Stimulated activated CD4-positive, alpha-beta T cell treated with anti-CD3 and anti-CD28 coated beads, Interleukin-15, amount 100 ng/mL, for 48 hours (primary cell): ENCODE data around the gene LYSMD1.
A peak's percentile ranks its signal among the peaks of the same experiment; 100 is the strongest.

Experiments used
- DNase-seq, 2 donors: peaks; one replicate each; pipeline ENCODE4 v3.0.0-alpha.2; 2020; ENCODE audit warnings: low read depth in 2 of 2

LYSMD1 gene

GRCh38 chr1:151175863-151176262 is 10.2 kb upstream of the LYSMD1 start, which contains the start of gene TMOD4:
Gene TMOD4 (minus strand): TSS chr1:151175981. CDS start chr1:151174875, 1,106 bp downstream.
- no peak for DNase-seq

- DNase-seq: no peak
These were observed 9.5 kb upstream of the LYSMD1 start for GRCh38 chr1:151175041-151175741.

GRCh38 chr1:151171190-151171589 is 5.5 kb upstream of the LYSMD1 start:
- DNase-seq: no peak

- DNase-seq: no peak
These were observed 1.4 kb upstream of the LYSMD1 start for GRCh38 chr1:151167116-151167515.

- no peak for DNase-seq
These were observed 829 bp upstream of the LYSMD1 start for GRCh38 chr1:151166505-151166956.

- DNase-seq: no peak
These were observed 393 bp downstream of the LYSMD1 start for GRCh38 chr1:151165281-151165737.

GRCh38 chr1:151164732-151165280 is 896 bp downstream of the LYSMD1 start:
- no peak for DNase-seq

- DNase-seq: no peak
These were observed 6.3 kb downstream of the LYSMD1 start for GRCh38 chr1:151159373-151159772.

GRCh38 chr1:151158751-151159251 is 6.9 kb downstream of the LYSMD1 start:
- DNase-seq: no peak

GRCh38 chr1:151158326-151158725 is 7.4 kb downstream of the LYSMD1 start:
- DNase-seq: peak in 1 of 2 donors; percentile 60

- DNase-seq: peak; percentile 42 to 48
These were observed 8.6 kb downstream of the LYSMD1 start for GRCh38 chr1:151157067-151157531.

GRCh38 chr1:151156515-151156819 is 9.2 kb downstream of the LYSMD1 start, which contains the start of gene TNFAIP8L2:
Gene TNFAIP8L2 (plus strand): TSS chr1:151156649. CDS start chr1:151158698, 2,049 bp downstream.
- peak; percentile 64 to 81 for DNase-seq

GRCh38 chr1:151147665-151148064 is 18.0 kb downstream of the LYSMD1 start:
- no peak for DNase-seq

- DNase-seq: no peak
These were observed 18.6 kb downstream of the LYSMD1 start for GRCh38 chr1:151147132-151147503.

GRCh38 chr1:151146412-151147131 is 19.1 kb downstream of the LYSMD1 start, which contains the start of gene SEMA6C:
Gene SEMA6C (minus strand): TSS chr1:151146631. CDS start chr1:151142621, 4,010 bp downstream.
- peak; percentile 67 to 83 for DNase-seq

- DNase-seq: no peak
These were observed 19.7 kb downstream of the LYSMD1 start for GRCh38 chr1:151146072-151146411.

- DNase-seq: no peak
These were observed 20.2 kb downstream of the LYSMD1 start for GRCh38 chr1:151145304-151146071.

- no peak for DNase-seq
These were observed 21.0 kb downstream of the LYSMD1 start for GRCh38 chr1:151144474-151145303.

GRCh38 chr1:151143986-151144385 is 21.7 kb downstream of the LYSMD1 start:
- DNase-seq: no peak

- no peak for DNase-seq
These were observed 22.7 kb downstream of the LYSMD1 start for GRCh38 chr1:151143057-151143435.
